ENCODE results near the gene CHRM1.

The CHRM1 gene

GRCh38 chr11:62881579-62882430 is 39.4 kb downstream of the CHRM1 start:
- Histone ChIP-seq H3K27me3 (no peaks in the 10 kb centered on the region), H3K36me3 (peaks cover 43 to 47% (median 44%) of the 10 kb centered on the region in 3 donors), H3K4me1 (peaks cover 0 to 63% (median 49%) of the 10 kb centered on the region in 4 donors), H3K27ac (peak overlapping the region; percentile 95 to 99), H3K4me3 (peak overlapping the region; percentile 78 to 94), H3K9me3 (no peaks in the 10 kb centered on the region)
- TF ChIP-seq CTCF (IDR thresholded peaks at IDR 0.05) = peak in 1 of 2 experiments; percentile 7
- peak; percentile 98 for DNase-seq
- intact Hi-C loops (cut with DNase I; ENCODE audit: low total_unique reads) = no loop called here

GRCh38 chr11:62880803-62881578 is 40.2 kb downstream of the CHRM1 start, which contains the start of gene SLC3A2:
Gene SLC3A2 (plus strand): TSS chr11:62880896. CDS start chr11:62881024, 128 bp downstream.
- intact Hi-C loops (cut with DNase I; ENCODE audit: low total_unique reads) = no loop called here
- Histone ChIP-seq H3K4me3 (peak within 1 kb of the TSS; percentile 78 to 94), H3K9me3 (no peaks in the 10 kb centered on the region), H3K36me3 (peaks cover 35 to 38% (median 36%) of the 10 kb centered on the region in 3 donors), H3K27ac (peak within 1 kb of the TSS; percentile 95 to 99), H3K27me3 (no peaks in the 10 kb centered on the region), H3K4me1 (peaks cover 0 to 61% (median 46%) of the 10 kb centered on the region in 4 donors)
- TF ChIP-seq CTCF (IDR thresholded peaks at IDR 0.05) = peak; percentile 46 to 65
- DNase-seq = peak; percentile 81 to 95

GRCh38 chr11:62880231-62880802 is 40.8 kb downstream of the CHRM1 start:
- intact Hi-C loops (cut with DNase I; ENCODE audit: low total_unique reads) = no loop called here
- no peak for TF ChIP-seq CTCF (IDR thresholded peaks at IDR 0.05)
- peak overlapping the region; percentile 95 to 99 for H3K27ac ChIP-seq
- H3K27me3 ChIP-seq = no peaks in the 10 kb centered on the region
- peak overlapping the region; percentile 78 to 94 for H3K4me3 ChIP-seq
- H3K9me3 ChIP-seq = no peaks in the 10 kb centered on the region
- peak in 1 of 2 donors; percentile 90 for DNase-seq
- peaks cover 0 to 55% (median 43%) of the 10 kb centered on the region in 4 donors for H3K4me1 ChIP-seq
- H3K36me3 ChIP-seq = peaks cover 28 to 32% (median 30%) of the 10 kb centered on the region in 3 donors

DNA sequence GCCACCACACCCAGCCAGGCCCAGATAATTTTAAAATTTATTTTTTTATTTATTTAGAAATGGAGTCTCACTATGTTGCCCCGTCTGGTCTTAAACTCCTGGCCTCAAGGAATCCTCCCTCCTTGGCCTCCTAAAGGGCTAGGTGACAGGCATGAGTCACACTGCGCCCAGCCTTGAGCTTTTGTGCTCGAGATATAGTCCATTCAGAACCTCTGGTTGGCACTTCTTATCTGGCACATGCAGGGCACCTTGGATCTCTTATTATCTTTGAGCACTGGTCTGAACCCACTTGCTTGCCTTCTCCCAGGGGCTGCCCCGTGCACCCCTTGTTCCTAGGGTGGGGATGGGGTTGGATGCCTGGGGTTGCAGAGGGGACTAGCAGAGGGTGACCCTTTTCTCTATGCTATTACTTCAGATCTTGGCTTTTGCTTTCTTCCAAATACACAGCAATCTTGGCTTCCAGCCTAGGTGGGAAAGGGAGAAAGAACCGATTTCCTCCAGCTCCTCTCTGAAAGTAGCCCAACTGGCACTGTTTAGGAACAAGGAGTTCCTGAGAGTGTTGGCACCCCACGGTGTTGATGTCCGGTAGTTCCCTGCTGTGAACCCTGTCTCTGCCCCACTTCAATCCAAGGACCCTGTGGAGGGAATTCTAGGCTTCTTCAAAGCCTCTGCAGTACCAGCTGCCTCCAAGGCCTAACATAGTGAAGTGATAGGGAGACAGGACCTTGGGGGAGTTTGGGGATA is 41.8 kb downstream of the CHRM1 start:
- TF ChIP-seq CTCF (IDR thresholded peaks at IDR 0.05) = peak in 1 of 2 experiments; percentile 16
- Histone ChIP-seq H3K27me3 (no peaks in the 10 kb centered on the region), H3K4me1 (peaks cover 0 to 48% (median 39%) of the 10 kb centered on the region in 4 donors), H3K9me3 (no peaks in the 10 kb centered on the region), H3K36me3 (peaks cover 19 to 23% (median 21%) of the 10 kb centered on the region in 3 donors), H3K4me3 (peak overlapping the region; percentile 78 to 94), H3K27ac (peak overlapping the region; percentile 95 to 99)
- peak; percentile 70 to 85 for DNase-seq
- intact Hi-C loops (cut with DNase I; ENCODE audit: low total_unique reads) = loop anchor here (2.0 kb wide), 1 partner anchor 45 kb away; no protein-coding TSS in a partner anchor

DNA sequence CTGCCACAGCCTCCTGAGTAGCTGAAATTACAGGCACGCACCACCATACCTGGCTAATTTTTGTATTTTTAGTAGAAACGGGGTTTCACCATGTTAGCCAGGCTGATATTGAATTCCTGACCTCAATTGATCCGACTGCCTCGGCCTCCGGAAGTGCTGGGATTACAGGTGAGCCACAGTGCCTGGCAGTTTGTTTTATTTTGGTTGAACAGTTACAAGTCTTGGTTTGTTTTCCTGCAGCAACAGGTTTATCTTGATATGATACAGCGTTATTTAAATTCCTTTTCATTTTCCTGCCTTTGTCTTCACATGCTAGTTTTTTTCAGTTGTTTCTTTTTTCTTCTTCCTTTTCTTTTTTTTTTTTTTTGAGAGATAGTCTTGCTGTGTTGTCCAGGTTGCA is 44.5 kb downstream of the CHRM1 start:
- Histone ChIP-seq H3K27me3 (no peaks in the 10 kb centered on the region), H3K4me1 (peaks cover 0 to 22% (median 19%) of the 10 kb centered on the region in 4 donors), H3K27ac (no peak overlapping the region), H3K36me3 (no peaks in the 10 kb centered on the region), H3K9me3 (no peaks in the 10 kb centered on the region), H3K4me3 (no peak overlapping the region)
- DNase-seq = no peak
- TF ChIP-seq CTCF (IDR thresholded peaks at IDR 0.05) = no peak
- intact Hi-C loops (cut with DNase I; ENCODE audit: low total_unique reads) = no loop called here
